GM21619 (cell line): Measurements from ENCODE around the gene BPGM.

Source experiments
- ATAC-seq: cut with Tn5 transposase; IDR thresholded peaks from one replicate; pipeline ENCODE4 v1.9.1; 2021; ENCODE audit not compliant: unreplicated experiment

Gene BPGM

DNA sequence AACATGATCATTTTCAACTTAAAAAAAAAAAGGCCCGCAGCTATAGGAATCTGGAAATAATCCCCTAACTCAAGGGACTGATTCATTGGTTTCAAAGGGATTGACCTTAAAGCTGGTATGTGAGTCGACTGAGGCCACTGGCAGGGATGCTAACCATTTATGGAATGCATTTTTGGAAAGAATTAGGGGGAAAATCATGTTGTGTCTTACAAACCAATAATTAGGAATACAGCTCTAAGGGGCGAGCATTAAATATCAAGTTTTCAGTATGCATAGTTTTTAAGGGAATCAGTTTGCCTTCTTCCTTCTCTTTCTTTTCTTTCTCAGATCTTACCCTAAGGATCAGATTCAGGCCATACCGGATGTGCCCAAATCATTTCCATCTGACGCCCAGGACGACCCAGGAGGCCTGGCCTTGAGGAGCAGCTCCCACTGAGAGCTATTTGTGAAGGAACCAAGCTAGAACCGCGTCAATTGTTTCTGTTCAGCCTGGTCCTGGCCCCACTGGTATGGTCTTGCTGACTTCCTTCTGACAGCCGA, 48.7 kb downstream of the BPGM start:
- no peak for ATAC-seq

DNA sequence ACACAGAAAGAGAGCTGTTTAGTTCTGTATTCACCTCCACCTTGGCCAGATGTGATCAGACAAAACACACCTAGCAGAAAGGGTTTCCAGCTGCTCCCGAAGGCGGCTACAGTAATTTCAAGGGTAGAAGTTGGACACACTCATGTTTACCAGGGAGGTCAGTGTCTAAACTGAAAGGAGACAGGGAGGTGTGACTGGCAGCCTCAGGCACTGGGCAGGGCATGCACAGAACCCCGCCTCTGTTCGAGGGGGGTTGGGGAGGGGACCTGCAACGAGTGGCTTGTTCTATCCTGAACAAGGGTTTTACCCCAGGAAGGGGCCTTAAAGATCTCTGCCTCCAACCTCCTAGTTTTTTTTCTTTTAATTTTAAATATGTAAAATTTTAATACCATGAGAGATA, 49.6 kb downstream of the BPGM start:
- ATAC-seq, result no peak

- no peak for ATAC-seq
Measured at GRCh38 chr7:134697205-134697886, 50.7 kb downstream of the BPGM start.

DNA sequence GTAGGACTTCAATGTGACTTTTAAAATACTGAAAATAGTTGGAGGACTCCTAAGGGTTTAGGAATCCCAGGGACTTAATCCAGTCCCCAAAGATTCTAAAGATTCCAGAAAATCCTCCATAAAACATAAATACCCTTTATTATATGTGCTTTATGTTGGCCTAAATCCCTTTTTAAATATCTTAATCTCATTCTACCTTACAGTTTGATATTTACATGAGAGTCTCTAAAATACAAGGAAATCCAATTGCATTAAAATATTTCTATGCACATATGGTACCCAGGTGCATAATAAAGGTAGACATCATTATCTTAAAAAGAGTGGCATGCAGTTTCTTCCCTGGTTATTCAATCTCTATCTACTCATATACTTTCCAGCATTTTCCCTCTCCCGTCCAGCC, 51.8 kb downstream of the BPGM start:
- ATAC-seq, result no peak

GRCh38 chr7:134699021-134699818, 52.6 kb downstream of the BPGM start:
- no peak for ATAC-seq

DNA sequence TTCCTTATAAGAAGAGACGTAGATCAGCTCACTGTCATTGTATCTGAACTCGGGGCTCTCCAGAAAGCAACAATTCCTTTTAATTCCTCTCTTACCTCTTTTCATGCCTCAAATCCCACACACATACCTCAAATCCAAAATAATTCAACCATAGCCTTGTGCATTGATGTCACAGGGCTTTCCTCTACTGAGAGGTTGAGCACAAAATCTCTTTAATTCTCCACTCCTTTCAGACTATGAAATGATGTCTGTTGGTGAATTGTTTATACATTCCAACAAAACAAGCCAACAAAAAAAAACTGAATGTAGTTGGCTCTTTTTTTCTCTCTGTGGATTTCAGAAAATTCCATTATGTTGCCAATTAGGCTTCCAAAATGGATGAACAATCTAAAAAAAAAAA, 53.2 kb downstream of the BPGM start:
- ATAC-seq, result no peak

DNA sequence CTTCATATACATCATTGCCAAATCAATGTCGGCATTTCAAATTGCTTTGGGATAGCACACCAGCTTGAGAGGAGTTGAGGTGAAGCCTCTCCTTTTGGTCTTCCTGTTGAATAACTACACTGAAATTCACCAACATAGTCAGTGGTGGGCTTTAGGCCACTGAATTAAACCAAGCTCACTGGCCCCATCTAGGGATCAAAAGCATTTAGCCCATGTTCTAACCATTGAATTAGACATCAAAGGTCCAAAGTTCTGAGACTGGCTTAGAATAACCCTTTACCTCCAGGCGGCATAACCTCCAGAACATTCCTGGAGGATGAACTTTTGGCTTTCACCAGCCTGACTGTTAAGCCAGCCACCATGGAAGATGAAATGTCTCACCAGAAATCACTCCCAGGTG, 54.6 kb downstream of the BPGM start:
- no peak for ATAC-seq

- no peak for ATAC-seq
Measured at GRCh38 chr7:134702366-134703240, 56.0 kb downstream of the BPGM start.

GRCh38 chr7:134703241-134703594, 56.6 kb downstream of the BPGM start:
- no peak for ATAC-seq

DNA sequence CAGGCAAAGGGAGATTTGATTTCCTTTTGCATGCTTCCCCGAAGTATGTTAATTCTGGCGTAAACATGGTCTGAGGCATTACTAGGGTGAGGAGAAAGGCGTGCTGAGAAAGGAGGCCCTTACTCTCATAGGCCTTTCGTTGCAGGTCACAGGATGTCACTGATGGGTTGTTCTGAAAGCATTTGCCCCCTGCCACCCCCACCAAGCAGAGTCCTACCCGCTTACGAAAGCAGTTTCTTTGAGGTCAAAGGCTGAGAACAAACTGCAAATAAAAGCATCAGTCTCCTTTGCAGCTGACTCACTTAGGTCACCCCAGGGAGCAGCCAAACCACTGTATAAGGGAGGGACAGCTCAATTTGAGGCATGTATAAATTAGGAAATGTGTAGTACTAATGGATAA, 57.1 kb downstream of the BPGM start:
- ATAC-seq, result no peak

GRCh38 chr7:134704827-134705226, 58.2 kb downstream of the BPGM start:
- ATAC-seq, result no peak

GRCh38 chr7:134705716-134706115, 59.1 kb downstream of the BPGM start:
- no peak for ATAC-seq

DNA sequence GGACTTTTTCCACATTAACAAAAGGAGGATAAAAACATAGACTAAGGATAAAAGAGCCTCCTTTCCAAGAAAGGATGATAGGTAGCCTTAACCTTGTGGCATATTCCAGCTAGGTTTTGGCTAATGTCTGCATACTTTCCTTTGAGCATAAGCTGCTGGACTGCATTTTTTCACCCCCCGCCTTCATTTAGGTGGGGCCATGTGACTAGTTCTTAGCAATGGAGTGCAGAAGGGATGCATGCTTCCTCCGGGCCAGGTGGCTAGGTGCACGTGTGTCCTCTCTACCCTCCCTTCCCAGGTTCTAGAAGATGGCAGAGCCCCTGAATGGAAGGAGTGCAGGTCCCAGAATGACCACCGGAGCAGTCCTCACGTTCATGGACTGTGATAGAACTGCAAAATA, 59.8 kb downstream of the BPGM start:
- no peak for ATAC-seq

DNA sequence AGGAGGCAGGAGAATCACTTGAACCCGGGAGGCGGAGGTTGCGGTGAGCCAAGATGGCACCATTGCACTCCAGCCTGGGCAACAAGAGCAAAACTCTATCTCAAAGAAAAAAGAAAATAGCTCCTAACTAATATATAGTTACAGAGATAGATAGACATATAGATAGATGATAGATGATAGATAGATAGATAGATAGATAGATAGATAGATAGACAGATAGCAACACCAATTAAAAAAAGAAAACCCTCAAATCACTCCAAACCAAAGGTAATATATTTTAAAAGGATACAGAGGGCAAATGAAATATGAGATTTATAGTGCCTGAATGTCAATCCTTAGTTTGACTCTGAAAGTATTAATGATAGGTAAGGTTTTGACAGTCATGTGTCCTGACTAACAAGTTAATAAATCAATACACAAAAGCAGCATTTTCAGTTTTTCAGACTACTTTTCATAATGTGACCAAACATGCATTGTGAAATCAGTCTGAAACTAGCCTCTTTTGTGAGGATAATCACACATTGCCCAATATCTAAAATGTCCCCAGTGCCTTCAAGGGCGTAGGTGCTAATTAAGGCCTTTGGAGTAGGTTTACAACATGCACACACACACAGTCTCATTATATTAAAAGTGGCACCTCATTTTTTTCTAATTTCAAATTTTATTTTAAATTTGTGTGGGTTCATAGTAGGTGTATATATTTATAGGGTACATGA, 61.2 kb downstream of the BPGM start:
- no peak for ATAC-seq

GRCh38 chr7:134708692-134709091, 62.0 kb downstream of the BPGM start:
- ATAC-seq, result no peak

- no peak for ATAC-seq
Measured at GRCh38 chr7:134709197-134709596, 62.5 kb downstream of the BPGM start.

- no peak for ATAC-seq
Measured at GRCh38 chr7:134710511-134710853, 63.8 kb downstream of the BPGM start.

DNA sequence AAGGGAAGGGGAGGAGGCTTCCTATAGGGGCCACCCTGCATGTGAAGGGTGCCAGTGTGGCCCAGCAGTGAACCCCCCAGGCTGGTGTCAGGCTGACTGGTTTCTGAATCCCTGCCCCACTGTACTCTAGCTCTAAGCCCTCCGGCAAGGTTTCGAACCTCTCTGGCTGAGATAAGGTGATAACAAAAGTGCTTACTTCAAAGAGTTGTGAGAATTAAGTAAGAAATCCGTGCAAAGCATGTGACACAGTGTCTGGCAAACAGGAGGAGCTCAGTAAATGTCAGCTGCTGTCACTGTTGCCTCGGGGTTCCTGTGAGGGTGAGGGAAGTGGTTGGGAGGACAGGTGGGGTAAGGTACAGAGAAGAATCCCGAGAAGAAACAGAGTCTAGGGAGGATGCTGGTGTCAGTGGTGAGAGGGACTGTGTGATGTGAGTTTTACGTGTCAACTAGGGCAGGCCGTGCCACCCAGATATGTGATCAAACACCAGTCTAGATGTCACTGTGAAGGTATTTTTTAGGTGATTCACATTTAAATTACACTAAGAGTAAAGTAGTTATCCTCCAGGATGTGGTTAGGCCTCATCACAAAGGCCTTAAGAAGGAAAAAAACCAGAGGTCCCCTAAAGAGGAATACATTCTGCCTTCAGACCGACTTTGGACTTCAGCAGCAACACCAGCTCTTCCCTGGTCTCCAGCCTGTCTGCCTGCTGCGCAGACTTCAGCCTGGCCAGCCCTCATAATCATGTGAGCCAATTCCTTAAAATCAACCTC, 64.4 kb downstream of the BPGM start:
- no peak for ATAC-seq

GRCh38 chr7:134712196-134712595, 65.5 kb downstream of the BPGM start:
- no peak for ATAC-seq
